IMR-90 (cell line): ENCODE measurements around the gene FAM193A. TPM values are rescaled to one million over a fixed set of nuclear protein-coding genes. Genes with fewer than 3 reads are reported as not detected.

Experiments used
- ATAC-seq: fragments of 200-7000 bp; cut with Tn5 transposase; 2 replicates; pipeline ENCODE4 v1.9.1; 2020; ENCODE audit warnings: low read depth, mild to moderate bottlenecking, moderate library complexity
- BruUV-seq: library from RNA; stranded (reverse); fragments of 400-500 nt; replicated peaks from 2 replicates; lab custom pipeline; 2021; lab: Mats Ljungman, UMichigan
- CTCF ChIA-PET: fragments of 300-600 bp; formaldehyde crosslinking; extraction: SDS; loops from one replicate; lab custom pipeline; 2021; ENCODE audit warnings: antibody characterized with exemption; lab: Yijun Ruan, JAX
- POLR2A ChIA-PET: fragments of 300-600 bp; sonication (Branson Sonifier 250); formaldehyde crosslinking; loops from one replicate; lab custom pipeline; 2022; ENCODE audit warnings: antibody characterized with exemption; ENCODE audit not compliant: unreplicated experiment; lab: Charles Lee
- DNase-seq: peaks from one replicate; pipeline ENCODE4 v3.0.0; 2013
- H2AFZ ChIP-seq: replicated peaks from 2 replicates; pipeline ENCODE3; 2013; ENCODE audit warnings: low read length, mild to moderate bottlenecking; ENCODE audit not compliant: poor library complexity
- H2AK5ac ChIP-seq: 2 replicates; pipeline ENCODE4 v1.6.1; 2013; ENCODE audit warnings: low read depth, low read length, inconsistent platforms
- H2AK9ac ChIP-seq: replicated peaks from 2 replicates; pipeline ENCODE3; 2013; ENCODE audit warnings: mild to moderate bottlenecking, low read depth, low read length, moderate library complexity; ENCODE audit not compliant: poor library complexity
- H2BK120ac ChIP-seq: 2 replicates; pipeline ENCODE4 v1.6.1; 2013; ENCODE audit warnings: low read depth, low read length, inconsistent platforms
- H2BK15ac ChIP-seq: 3 replicates; pipeline ENCODE4 v1.6.1; 2013; ENCODE audit warnings: low read depth, low read length, inconsistent platforms
- H2BK20ac ChIP-seq: 2 replicates; pipeline ENCODE4 v1.6.1; 2013; ENCODE audit warnings: low read depth, mild to moderate bottlenecking, inconsistent platforms, low read length, moderate library complexity
- H2BK5ac ChIP-seq: 2 replicates; pipeline ENCODE4 v1.6.1; 2013; ENCODE audit warnings: mild to moderate bottlenecking, low read depth, low read length, inconsistent platforms; ENCODE audit not compliant: poor library complexity, severe bottlenecking
- H3K14ac ChIP-seq: replicated peaks from 2 replicates; pipeline ENCODE4 v1.6.1; 2013; ENCODE audit warnings: low read depth, low read length, inconsistent platforms
- H3K18ac ChIP-seq: 2 replicates; pipeline ENCODE4 v1.6.1; 2013; ENCODE audit warnings: low read depth, low read length, control low read depth
- H3K23ac ChIP-seq: 2 replicates; pipeline ENCODE4 v1.6.1; 2013; ENCODE audit warnings: low read depth, low read length, inconsistent platforms
- H3K27ac ChIP-seq: 2 replicates; pipeline ENCODE4 v1.5.1; 2013; ENCODE audit warnings: mild to moderate bottlenecking, control low read depth, low read length; ENCODE audit not compliant: insufficient read depth
- H3K27me3 ChIP-seq: 2 replicates; pipeline ENCODE4 v1.6.1; 2013; ENCODE audit warnings: low read length; ENCODE audit not compliant: control insufficient read depth, insufficient read depth
- H3K36me3 ChIP-seq: 2 replicates; pipeline ENCODE4 v1.6.1; 2013; ENCODE audit warnings: low read length, mixed read lengths; ENCODE audit not compliant: control insufficient read depth, insufficient read depth
- H3K4ac ChIP-seq: 2 replicates; pipeline ENCODE4 v1.6.1; 2013; ENCODE audit warnings: low read depth, low read length, inconsistent platforms
- H3K4me1 ChIP-seq: 2 replicates; pipeline ENCODE4 v1.6.1; 2013; ENCODE audit warnings: low read length, mixed read lengths; ENCODE audit not compliant: control insufficient read depth, insufficient read depth
- H3K4me2 ChIP-seq: 2 replicates; pipeline ENCODE4 v1.6.1; 2013; ENCODE audit warnings: low read depth, mild to moderate bottlenecking, control low read depth, low read length, moderate library complexity
- H3K4me3 ChIP-seq: 2 replicates; pipeline ENCODE4 v1.5.1; 2013; ENCODE audit warnings: low read depth, mild to moderate bottlenecking, control low read depth, low read length, moderate library complexity; ENCODE audit not compliant: insufficient read depth
- H3K56ac ChIP-seq: 2 replicates; pipeline ENCODE4 v1.6.1; 2013; ENCODE audit warnings: low read length, inconsistent platforms; ENCODE audit not compliant: insufficient read depth; ENCODE audit errors: extremely low read depth
- H3K79me1 ChIP-seq, 2 experiments: 2 replicates each; pipeline ENCODE4 v1.6.1; 2013; ENCODE audit warnings: low read length in 2 of 2, inconsistent platforms in 1 of 2, low read depth in 1 of 2
- H3K9ac ChIP-seq: 2 replicates; pipeline ENCODE4 v1.6.1; 2013; ENCODE audit warnings: low read depth, low read length, control low read depth
- H3K9me1 ChIP-seq: 2 replicates; pipeline ENCODE4 v1.6.1; 2013; ENCODE audit warnings: low read length, inconsistent platforms; ENCODE audit not compliant: insufficient read depth
- H3K9me3 ChIP-seq: 2 replicates; pipeline ENCODE4 v1.6.1; 2013; ENCODE audit warnings: low read length; ENCODE audit not compliant: control insufficient read depth, insufficient read depth
- H4K20me1 ChIP-seq: 2 replicates; pipeline ENCODE4 v1.6.1; 2013; ENCODE audit warnings: low read length, inconsistent platforms; ENCODE audit not compliant: insufficient read depth
- H4K5ac ChIP-seq: 2 replicates; pipeline ENCODE4 v1.6.1; 2013; ENCODE audit warnings: mild to moderate bottlenecking, low read depth, low read length, control low read depth
- H4K8ac ChIP-seq, 2 experiments: 2 replicates each; pipeline ENCODE4 v1.6.1; 2013; ENCODE audit warnings: low read depth in 2 of 2, low read length in 2 of 2, control low read depth in 1 of 2, inconsistent platforms in 1 of 2
- H4K91ac ChIP-seq: 2 replicates; pipeline ENCODE4 v1.6.1; 2013; ENCODE audit warnings: low read depth, low read length, inconsistent platforms; ENCODE audit not compliant: insufficient read depth
- CEBPB ChIP-seq: IDR thresholded peaks from 2 replicates; pipeline ENCODE4 v1.6.1; 2012; ENCODE audit warnings: low read depth, low read length, improper control_type of control experiment
- CHD1 ChIP-seq: IDR thresholded peaks from 2 replicates; pipeline ENCODE4 v1.6.1; 2012; ENCODE audit warnings: low read depth, low read length, improper control_type of control experiment
- MAFK ChIP-seq: IDR thresholded peaks from 2 replicates; pipeline ENCODE4 v1.6.1; 2012; ENCODE audit warnings: low read depth, low read length, improper control_type of control experiment
- NFE2L2 ChIP-seq: fragments of 150-350 bp; IDR thresholded peaks from 2 replicates; pipeline ENCODE4 v1.6.1; 2016; ENCODE audit warnings: low read depth, mild to moderate bottlenecking, low read length
- POLR2A ChIP-seq: IDR thresholded peaks from 2 replicates; pipeline ENCODE4 v1.6.1; 2012; ENCODE audit warnings: mild to moderate bottlenecking, low read depth, low read length
- RAD21 ChIP-seq: IDR thresholded peaks from 2 replicates; pipeline ENCODE4 v1.6.1; 2012; ENCODE audit warnings: low read length, improper control_type of control experiment
- RCOR1 ChIP-seq: IDR thresholded peaks from 2 replicates; pipeline ENCODE4 v1.6.1; 2012; ENCODE audit warnings: mild to moderate bottlenecking, low read length, improper control_type of control experiment; ENCODE audit not compliant: insufficient replicate concordance
- SMC3 ChIP-seq: fragments of 150-350 bp; IDR thresholded peaks from 2 replicates; pipeline ENCODE4 v1.6.1; 2016; ENCODE audit warnings: low read depth, mild to moderate bottlenecking, antibody characterized with exemption, low read length, moderate library complexity
- WGBS, 2 experiments: methylation state at CpG; one replicate each; pipeline versions ENCODE4 v1.1.5 to v1.1.7; 2013; ENCODE audit warnings: missing lambda C conversion rate in 2 of 2; ENCODE audit not compliant: insufficient read length in 1 of 2; ENCODE audit errors: extremely low coverage in 2 of 2; 5-methylcytosine and 5-hydroxymethylcytosine counted together
- dilution Hi-C: fragments of 300-500 bp; cut with HindIII; formaldehyde crosslinking; loops from one replicate; pipeline ENCODE4 v1.14.3; 2018; ENCODE audit warnings: low sequenced_read_pairs; ENCODE audit not compliant: unreplicated experiment
- in situ Hi-C: fragments of 300-500 bp; cut with MboI; formaldehyde crosslinking; loops from 3 replicates; pipeline ENCODE4 v1.14.3; 2019; ENCODE audit warnings: low sequenced_read_pairs, inconsistent platforms, mixed read lengths
- intact Hi-C: fragments of 100-400 bp; cut with micrococcal nuclease; formaldehyde crosslinking; loops from 2 replicates; pipeline ENCODE4 v1.10.0; 2022
- polyA plus RNA-seq, 3 experiments: library from polyadenylated mRNA; depleted of rRNA; stranded (reverse); fragments of >200 nt; gene quantifications; 2 replicates each; pipeline ENCODE4 v1.2.3, GENCODE V29; 2012; ENCODE audit warnings: low replicate concordance in 1 of 3
- total RNA-seq: library from RNA; depleted of rRNA; stranded (reverse); fragments of >200 nt; gene quantifications from 2 replicates; pipeline ENCODE4 v1.2.3, GENCODE V29; 2012

FAM193A gene
- total and polyA plus RNA-seq, 2 of the 4 experiments (the other 2 are of a cell fraction) = 6.8 to 11.0 TPM

DNA sequence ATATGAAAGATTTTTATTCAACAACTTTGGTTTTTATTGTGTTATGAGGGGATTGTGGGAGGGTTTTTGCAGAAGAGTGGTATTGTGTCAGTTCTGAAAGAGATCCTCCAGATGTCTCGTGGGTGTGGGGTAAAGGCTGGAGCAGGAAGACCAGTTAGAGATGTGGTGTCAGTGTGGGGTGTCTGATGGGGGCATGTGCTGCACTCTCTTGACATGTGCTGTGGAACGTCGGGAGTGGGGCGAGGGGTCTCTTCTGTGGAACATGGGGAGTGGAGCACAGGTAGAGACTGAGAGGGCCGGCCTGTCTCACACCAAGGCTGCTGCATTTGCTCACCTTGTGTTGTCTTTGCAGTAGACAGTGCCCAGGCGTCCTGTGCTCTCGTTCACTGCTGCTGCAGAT lies 37.6 kb downstream of the FAM193A start:
- Histone ChIP-seq H3K9me3 (no peaks in the 10 kb centered on the region), H3K56ac (no peak overlapping the region), H3K36me3 (no peaks in the 10 kb centered on the region), H3K14ac (no peak overlapping the region), H2AFZ (no peak overlapping the region), H3K4ac (no peak overlapping the region), H3K18ac (no peak overlapping the region), H3K4me1 (peaks cover 3% of the 10 kb centered on the region; the same call in 1 of the 2 replicates), H4K20me1 (peaks cover 95% of the 10 kb centered on the region), H4K91ac (no peak overlapping the region), H3K9ac (no peak overlapping the region), H3K27ac (no peak overlapping the region), H3K4me3 (no peak overlapping the region), H3K79me1 (peaks cover 36 to 86% of the 10 kb centered on the region in 2 experiments), H4K5ac (no peak overlapping the region), H4K8ac (no peak overlapping the region), H3K9me1 (peaks cover 42% of the 10 kb centered on the region), H2BK20ac (no peak overlapping the region), H2BK5ac (no peak overlapping the region), H3K27me3 (no peaks in the 10 kb centered on the region), H3K23ac (no peak overlapping the region), H3K4me2 (no peak overlapping the region), H2AK5ac (no peak overlapping the region), H2BK120ac (no peak overlapping the region), H2AK9ac (no peak overlapping the region), H2BK15ac (no peak overlapping the region)
- DNase-seq (no peak), ATAC-seq (0 out of 2 replicates have a peak, but pooled peaks have one; percentile 24)
- dilution Hi-C loops (no loop called here), in situ Hi-C loops (no loop called here), intact Hi-C loops (no loop called here)
- no TSS peak for BruUV-seq
- WGBS, 2 experiments = 93% methylated on average over 3 of the region's 7 CpGs; no CpG with 5 or more reads in 1 of the 2 experiments
- POLR2A ChIA-PET = no interaction called here
- CTCF ChIA-PET = no interaction called here
- TF ChIP-seq RAD21 = no peak
- no peak for TF ChIP-seq SMC3
- TF ChIP-seq POLR2A = no peak
- no peak for TF ChIP-seq CHD1
- TF ChIP-seq RCOR1 = no peak
- no peak for TF ChIP-seq NFE2L2
- TF ChIP-seq CEBPB = no peak
- no peak for TF ChIP-seq MAFK
